Neural progenitor cell (in vitro differentiated cells): Measurements from ENCODE around the gene HEATR5B.
"Not testable (repeated sequence)": the region's sequence is repeated elsewhere in the genome, so short reads cannot be mapped to it uniquely, and the experiment has no call there.

ENCODE experiments used
- CTCF ChIP-seq: fragments of 200-600 bp; sonication (generic); IDR thresholded peaks from 2 replicates; pipeline ENCODE4 v1.5.1; 2017; ENCODE audit warnings: antibody characterized with exemption, mild to moderate bottlenecking
- EZH2 ChIP-seq: fragments of 200-600 bp; sonication (generic); IDR thresholded peaks from 2 replicates; pipeline ENCODE4 v1.6.1; 2017; ENCODE audit warnings: antibody characterized with exemption, mild to moderate bottlenecking, moderate library complexity

- not testable (repeated sequence) for TF ChIP-seq CTCF, EZH2
Observed at GRCh38 chr2:36936526-36936925, 147.6 kb downstream of the HEATR5B start.
